ENCODE measurements around the gene LCN10.
"Not testable (repeated sequence)": the region's sequence is repeated elsewhere in the genome, so short reads cannot be mapped to it uniquely, and the experiment has no call there.

Gene LCN10

DNA sequence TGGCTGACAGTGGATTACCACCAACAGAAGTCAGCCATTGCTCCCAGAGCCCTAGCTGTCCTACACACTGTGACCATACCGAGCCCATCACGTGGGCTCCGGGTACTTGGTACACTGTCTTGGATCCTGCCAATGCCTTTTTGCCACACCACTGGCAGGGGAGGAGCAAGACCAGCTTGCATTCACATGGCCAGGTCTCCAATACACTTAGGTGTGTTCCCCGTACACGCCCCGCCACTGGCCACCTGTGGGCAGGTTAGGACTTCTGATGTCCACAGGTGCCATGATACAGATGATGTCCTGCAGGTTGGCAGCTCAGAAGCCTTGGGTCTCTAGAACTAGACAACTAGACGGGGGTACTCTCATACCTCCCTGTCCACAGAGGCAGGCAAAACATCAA lies 35.7 kb downstream of the LCN10 start:
- H3K4me3 ChIP-seq (ENCODE audit: low read depth, low read length, poor library complexity, severe bottlenecking): no peak overlapping the region
- no peak overlapping the region for H3K27ac ChIP-seq (ENCODE audit: low read depth, low read length, poor library complexity, severe bottlenecking)
- no peaks in the 10 kb centered on the region for H3K79me2 ChIP-seq (ENCODE audit: insufficient read depth, low read length)
- H3K36me3 ChIP-seq (ENCODE audit: insufficient read depth, low read length): no peaks in the 10 kb centered on the region
- H2AFZ ChIP-seq (ENCODE audit: low read length): no peak overlapping the region
- H3K4me1 ChIP-seq (ENCODE audit: insufficient read depth, low read length, severe bottlenecking): no peaks in the 10 kb centered on the region
- no peak overlapping the region for H3K9ac ChIP-seq (ENCODE audit: low read length)
- peaks cover 13% of the 10 kb centered on the region; the same call in 1 of the 2 replicates for H3K27me3 ChIP-seq (ENCODE audit: insufficient read depth, low read length)
- no peaks in the 10 kb centered on the region for H3K9me2 ChIP-seq (ENCODE audit: low read depth, low read length)
- H3K4me2 ChIP-seq (ENCODE audit: low read length): no peak overlapping the region
- H3F3A ChIP-seq (ENCODE audit: insufficient read depth, low read length): no peaks in the 10 kb centered on the region
- no peaks in the 10 kb centered on the region for H4K20me1 ChIP-seq (ENCODE audit: insufficient read depth, low read length)
- H3K9me3 ChIP-seq (ENCODE audit: low read length): no peaks in the 10 kb centered on the region
- TF ChIP-seq EZH2 (IDR thresholded peaks at IDR 0.05; ENCODE audit: borderline replicate concordance, low read length): no peak
- TF ChIP-seq, protein P1, sequence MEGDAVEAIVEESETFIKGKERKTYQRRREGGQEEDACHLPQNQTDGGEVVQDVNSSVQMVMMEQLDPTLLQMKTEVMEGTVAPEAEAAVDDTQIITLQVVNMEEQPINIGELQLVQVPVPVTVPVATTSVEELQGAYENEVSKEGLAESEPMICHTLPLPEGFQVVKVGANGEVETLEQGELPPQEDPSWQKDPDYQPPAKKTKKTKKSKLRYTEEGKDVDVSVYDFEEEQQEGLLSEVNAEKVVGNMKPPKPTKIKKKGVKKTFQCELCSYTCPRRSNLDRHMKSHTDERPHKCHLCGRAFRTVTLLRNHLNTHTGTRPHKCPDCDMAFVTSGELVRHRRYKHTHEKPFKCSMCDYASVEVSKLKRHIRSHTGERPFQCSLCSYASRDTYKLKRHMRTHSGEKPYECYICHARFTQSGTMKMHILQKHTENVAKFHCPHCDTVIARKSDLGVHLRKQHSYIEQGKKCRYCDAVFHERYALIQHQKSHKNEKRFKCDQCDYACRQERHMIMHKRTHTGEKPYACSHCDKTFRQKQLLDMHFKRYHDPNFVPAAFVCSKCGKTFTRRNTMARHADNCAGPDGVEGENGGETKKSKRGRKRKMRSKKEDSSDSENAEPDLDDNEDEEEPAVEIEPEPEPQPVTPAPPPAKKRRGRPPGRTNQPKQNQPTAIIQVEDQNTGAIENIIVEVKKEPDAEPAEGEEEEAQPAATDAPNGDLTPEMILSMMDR (IDR thresholded peaks at IDR 0.05; ENCODE audit: low read length): no peak

DNA sequence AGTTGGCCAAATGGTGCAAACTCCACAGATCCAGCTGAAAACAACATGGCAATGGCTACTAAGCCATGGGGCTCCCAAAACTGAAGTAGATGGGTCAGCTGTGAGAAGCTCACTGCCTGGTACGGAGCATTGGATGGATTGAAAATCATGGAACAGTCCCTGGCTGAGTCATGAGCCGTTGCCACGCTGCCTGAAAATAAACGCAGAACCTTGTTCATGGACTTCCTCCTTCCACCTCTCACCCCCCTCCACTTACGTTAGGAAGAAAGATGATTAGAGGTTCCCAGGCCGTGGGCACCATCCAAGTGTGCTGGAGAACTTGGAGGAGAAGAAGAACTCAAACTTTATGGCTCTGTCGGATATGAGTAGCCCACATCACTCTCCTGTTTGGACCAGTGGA lies 37.2 kb downstream of the LCN10 start:
- no peak overlapping the region for H3K4me3 ChIP-seq (ENCODE audit: low read depth, low read length, poor library complexity, severe bottlenecking)
- H4K20me1 ChIP-seq (ENCODE audit: insufficient read depth, low read length): no peaks in the 10 kb centered on the region
- H3K27ac ChIP-seq (ENCODE audit: low read depth, low read length, poor library complexity, severe bottlenecking): no peak overlapping the region
- peaks cover 14% of the 10 kb centered on the region; the same call in 1 of the 2 replicates for H3K27me3 ChIP-seq (ENCODE audit: insufficient read depth, low read length)
- no peaks in the 10 kb centered on the region for H3K79me2 ChIP-seq (ENCODE audit: insufficient read depth, low read length)
- TF ChIP-seq, protein P1 (IDR thresholded peaks at IDR 0.05; ENCODE audit: low read length): no peak
- TF ChIP-seq EZH2 (IDR thresholded peaks at IDR 0.05; ENCODE audit: borderline replicate concordance, low read length): no peak
- no peak overlapping the region for H3K9ac ChIP-seq (ENCODE audit: low read length)
- H3K4me2 ChIP-seq (ENCODE audit: low read length): no peak overlapping the region
- no peak overlapping the region for H2AFZ ChIP-seq (ENCODE audit: low read length)
- H3K9me3 ChIP-seq (ENCODE audit: low read length): no peaks in the 10 kb centered on the region
- no peaks in the 10 kb centered on the region for H3K4me1 ChIP-seq (ENCODE audit: insufficient read depth, low read length, severe bottlenecking)
- no peaks in the 10 kb centered on the region for H3K36me3 ChIP-seq (ENCODE audit: insufficient read depth, low read length)
- no peaks in the 10 kb centered on the region for H3F3A ChIP-seq (ENCODE audit: insufficient read depth, low read length)
- no peaks in the 10 kb centered on the region for H3K9me2 ChIP-seq (ENCODE audit: low read depth, low read length)

DNA sequence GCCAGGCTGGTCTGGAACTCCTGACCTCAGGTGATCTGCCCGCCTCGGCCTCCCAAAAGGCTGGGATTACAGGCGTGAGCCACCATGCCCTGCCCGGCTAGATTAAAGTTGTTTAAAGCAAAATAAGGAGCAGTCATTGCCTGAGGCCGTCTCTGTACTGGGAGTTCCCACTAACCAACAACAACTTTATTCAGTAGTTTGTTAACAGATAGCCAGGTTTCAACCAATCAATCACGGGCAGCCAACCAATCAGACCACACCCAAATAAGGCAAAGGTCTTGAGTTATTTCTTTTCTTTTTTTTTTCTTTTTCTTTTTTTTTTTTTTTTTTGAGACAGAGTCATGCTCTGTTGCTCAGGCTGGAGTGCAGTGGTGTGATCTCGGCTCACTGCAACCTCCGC lies 38.0 kb downstream of the LCN10 start:
- not testable (repeated sequence) for H3K4me3 ChIP-seq (ENCODE audit: low read depth, low read length, poor library complexity, severe bottlenecking); H3K4me2 ChIP-seq (ENCODE audit: low read length); H3K36me3 ChIP-seq (ENCODE audit: insufficient read depth, low read length); H4K20me1 ChIP-seq (ENCODE audit: insufficient read depth, low read length); H3K79me2 ChIP-seq (ENCODE audit: insufficient read depth, low read length); H3K9me3 ChIP-seq (ENCODE audit: low read length); H3K9ac ChIP-seq (ENCODE audit: low read length); H3K9me2 ChIP-seq (ENCODE audit: low read depth, low read length); H3F3A ChIP-seq (ENCODE audit: insufficient read depth, low read length); H3K27ac ChIP-seq (ENCODE audit: low read depth, low read length, poor library complexity, severe bottlenecking); H2AFZ ChIP-seq (ENCODE audit: low read length); H3K4me1 ChIP-seq (ENCODE audit: insufficient read depth, low read length, severe bottlenecking)
- peaks cover 14% of the 10 kb centered on the region; the same call in 1 of the 2 replicates for H3K27me3 ChIP-seq (ENCODE audit: insufficient read depth, low read length)

DNA sequence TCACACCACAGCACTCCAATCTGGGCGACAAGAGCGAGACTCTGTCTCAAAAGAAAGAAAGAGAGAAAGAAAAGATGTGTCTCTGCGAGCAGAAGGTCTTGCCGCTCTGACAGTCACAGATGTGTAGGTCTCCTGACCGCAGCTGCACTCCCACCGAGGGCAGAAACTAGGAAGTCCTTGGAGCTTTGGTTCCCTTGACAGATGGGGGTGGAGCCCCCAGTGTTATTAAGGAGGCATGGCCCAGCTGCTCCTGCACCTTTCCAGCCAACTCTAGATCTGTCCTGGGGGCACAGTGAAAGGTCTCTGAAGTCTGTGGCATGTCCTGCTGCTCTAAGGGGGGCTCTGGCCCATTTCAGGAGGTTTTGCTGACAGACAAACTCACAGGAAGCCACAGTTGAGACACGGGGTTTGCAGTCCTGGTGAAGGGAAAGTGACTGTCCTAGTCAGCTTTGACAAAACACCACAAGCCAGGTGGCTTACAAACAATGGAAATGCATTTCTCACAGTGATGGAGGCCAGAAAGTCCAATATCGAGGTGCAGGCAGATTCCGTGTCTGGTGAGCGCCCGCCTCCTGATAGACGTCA lies 39.4 kb downstream of the LCN10 start:
- Histone ChIP-seq H3K27ac (ENCODE audit: low read depth, low read length, poor library complexity, severe bottlenecking) (no peak overlapping the region), H3F3A (ENCODE audit: insufficient read depth, low read length) (no peaks in the 10 kb centered on the region)

More for the DNA sequence above, 39.4 kb downstream of the LCN10 start:
- no peaks in the 10 kb centered on the region for H3K4me1 ChIP-seq (ENCODE audit: insufficient read depth, low read length, severe bottlenecking)
- no peak overlapping the region for H3K4me3 ChIP-seq (ENCODE audit: low read depth, low read length, poor library complexity, severe bottlenecking)
- H2AFZ ChIP-seq (ENCODE audit: low read length): no peak overlapping the region
- no peaks in the 10 kb centered on the region for H3K36me3 ChIP-seq (ENCODE audit: insufficient read depth, low read length)
- no peaks in the 10 kb centered on the region for H3K9me2 ChIP-seq (ENCODE audit: low read depth, low read length)
- no peaks in the 10 kb centered on the region for H3K79me2 ChIP-seq (ENCODE audit: insufficient read depth, low read length)
- no peak overlapping the region for H3K4me2 ChIP-seq (ENCODE audit: low read length)
- no peak overlapping the region for H3K9ac ChIP-seq (ENCODE audit: low read length)
- H3K9me3 ChIP-seq (ENCODE audit: low read length): no peaks in the 10 kb centered on the region
- H3K27me3 ChIP-seq (ENCODE audit: insufficient read depth, low read length): peaks cover 14% of the 10 kb centered on the region; the same call in 1 of the 2 replicates
- no peaks in the 10 kb centered on the region for H4K20me1 ChIP-seq (ENCODE audit: insufficient read depth, low read length)
- no peak for TF ChIP-seq EZH2 (IDR thresholded peaks at IDR 0.05; ENCODE audit: borderline replicate concordance, low read length)
- TF ChIP-seq, protein P1 (IDR thresholded peaks at IDR 0.05; ENCODE audit: low read length): no peak
